ENCODE results near the gene CYP8B1. TPM values are rescaled to one million over a fixed set of nuclear protein-coding genes. Genes with fewer than 3 reads are reported as not detected.
A peak's percentile ranks its signal among the peaks of the same experiment; 100 is the strongest.

Gene CYP8B1
- total RNA-seq, 1 donor = not detected

DNA sequence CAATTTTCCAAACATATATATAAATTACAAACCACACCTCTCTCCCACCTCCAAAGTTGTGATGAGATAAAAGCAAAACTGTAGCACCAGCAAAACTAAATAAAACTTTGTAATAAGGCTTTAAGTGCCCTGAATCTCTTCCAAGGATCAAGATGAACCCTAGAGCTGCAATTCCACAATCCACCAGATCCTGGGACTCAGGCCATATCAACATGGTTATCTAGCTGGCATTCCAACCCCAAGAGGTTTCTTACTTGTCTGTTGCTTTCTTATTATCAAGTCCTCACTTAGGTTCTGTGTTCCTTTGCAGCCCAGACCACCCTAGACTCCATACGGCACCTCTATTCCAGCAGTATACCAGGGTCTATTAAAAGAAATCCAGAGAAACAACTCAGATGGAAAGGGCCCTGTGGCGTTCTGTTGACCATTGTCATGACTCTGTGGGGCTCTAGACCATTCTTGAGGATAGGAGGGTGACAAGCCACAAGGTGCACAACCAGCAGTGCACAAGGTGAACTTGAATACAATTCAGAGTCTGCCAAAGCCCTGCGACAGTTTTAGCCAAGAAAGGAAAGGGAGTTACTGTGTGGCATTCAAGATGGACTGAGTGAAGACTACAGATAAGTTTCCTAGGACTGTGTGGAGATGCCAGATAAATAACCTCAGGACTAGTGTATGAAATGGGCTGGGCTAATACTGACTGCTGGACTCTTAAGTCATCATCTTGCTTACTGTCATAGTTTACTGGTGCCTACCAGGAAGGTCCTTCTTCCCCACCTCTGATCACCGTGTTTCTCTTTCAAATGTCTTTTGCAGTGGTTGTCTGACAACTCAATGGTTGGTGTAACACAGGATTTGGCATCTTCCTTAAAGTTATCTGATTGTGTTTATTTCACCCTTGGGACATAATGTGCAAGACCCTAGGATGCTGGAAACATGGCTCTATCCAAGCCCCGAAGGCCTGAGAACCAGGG, 39.2 kb downstream of the CYP8B1 start:
- Histone ChIP-seq H3K4me1 (ENCODE audit: insufficient read depth, low read length) (no peaks in the 10 kb centered on the region), H3K27ac (ENCODE audit: low read depth, low read length) (no peak overlapping the region), H3K27me3 (ENCODE audit: insufficient read depth, low read length) (peaks cover 6% of the 10 kb centered on the region), H4K20me1 (ENCODE audit: insufficient read depth, low read length) (no peaks in the 10 kb centered on the region), H3K4me2 (ENCODE audit: insufficient read depth, low read length) (no peak overlapping the region), H3K79me2 (ENCODE audit: insufficient read depth, low read length) (no peaks in the 10 kb centered on the region), H3K9me3 (ENCODE audit: low read depth, low read length) (no peaks in the 10 kb centered on the region), H2AFZ (ENCODE audit: low read length) (no peak overlapping the region), H3K36me3 (ENCODE audit: insufficient read depth, low read length) (no peaks in the 10 kb centered on the region), H3K4me3 (ENCODE audit: insufficient read depth, low read length) (no peak overlapping the region)
- TF ChIP-seq, protein P1, sequence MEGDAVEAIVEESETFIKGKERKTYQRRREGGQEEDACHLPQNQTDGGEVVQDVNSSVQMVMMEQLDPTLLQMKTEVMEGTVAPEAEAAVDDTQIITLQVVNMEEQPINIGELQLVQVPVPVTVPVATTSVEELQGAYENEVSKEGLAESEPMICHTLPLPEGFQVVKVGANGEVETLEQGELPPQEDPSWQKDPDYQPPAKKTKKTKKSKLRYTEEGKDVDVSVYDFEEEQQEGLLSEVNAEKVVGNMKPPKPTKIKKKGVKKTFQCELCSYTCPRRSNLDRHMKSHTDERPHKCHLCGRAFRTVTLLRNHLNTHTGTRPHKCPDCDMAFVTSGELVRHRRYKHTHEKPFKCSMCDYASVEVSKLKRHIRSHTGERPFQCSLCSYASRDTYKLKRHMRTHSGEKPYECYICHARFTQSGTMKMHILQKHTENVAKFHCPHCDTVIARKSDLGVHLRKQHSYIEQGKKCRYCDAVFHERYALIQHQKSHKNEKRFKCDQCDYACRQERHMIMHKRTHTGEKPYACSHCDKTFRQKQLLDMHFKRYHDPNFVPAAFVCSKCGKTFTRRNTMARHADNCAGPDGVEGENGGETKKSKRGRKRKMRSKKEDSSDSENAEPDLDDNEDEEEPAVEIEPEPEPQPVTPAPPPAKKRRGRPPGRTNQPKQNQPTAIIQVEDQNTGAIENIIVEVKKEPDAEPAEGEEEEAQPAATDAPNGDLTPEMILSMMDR (IDR thresholded peaks at IDR 0.05; ENCODE audit: extremely low read depth, low read depth, low read length) = no peak
- DNase-seq (ENCODE audit: insufficient read length, low spot score, missing footprints) = no peak

DNA sequence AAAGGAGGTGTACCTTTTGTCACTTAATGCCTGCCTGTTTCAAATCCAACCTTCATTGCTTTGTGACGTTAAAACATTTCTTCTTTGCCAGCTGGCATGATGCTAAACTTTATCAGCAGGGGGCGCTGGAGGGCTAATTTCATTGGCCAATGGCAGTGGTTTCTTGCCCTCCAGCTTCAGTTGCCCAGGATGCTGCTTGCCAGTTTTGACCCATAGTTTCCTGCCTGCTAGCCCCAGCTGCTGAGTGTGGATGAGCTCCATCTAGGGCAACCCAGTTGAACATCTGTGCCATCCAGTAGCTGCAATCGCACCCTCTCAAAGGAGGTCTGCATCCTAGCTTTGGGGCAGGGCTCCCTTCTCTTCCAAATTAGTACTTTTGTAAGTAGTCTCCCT, 44.4 kb downstream of the CYP8B1 start:
- Histone ChIP-seq H3K79me2 (ENCODE audit: insufficient read depth, low read length) (no peaks in the 10 kb centered on the region), H2AFZ (ENCODE audit: low read length) (no peak overlapping the region), H3K9me3 (ENCODE audit: low read depth, low read length) (no peaks in the 10 kb centered on the region), H4K20me1 (ENCODE audit: insufficient read depth, low read length) (no peaks in the 10 kb centered on the region), H3K4me3 (ENCODE audit: insufficient read depth, low read length) (no peak overlapping the region), H3K4me2 (ENCODE audit: insufficient read depth, low read length) (peak overlapping the region; percentile 20), H3K27me3 (ENCODE audit: insufficient read depth, low read length) (peaks cover 11% of the 10 kb centered on the region), H3K27ac (ENCODE audit: low read depth, low read length) (no peak overlapping the region), H3K4me1 (ENCODE audit: insufficient read depth, low read length) (no peaks in the 10 kb centered on the region), H3K36me3 (ENCODE audit: insufficient read depth, low read length) (no peaks in the 10 kb centered on the region)
- TF ChIP-seq, protein P1 (IDR thresholded peaks at IDR 0.05; ENCODE audit: extremely low read depth, low read depth, low read length) = peak; percentile 86
- DNase-seq (ENCODE audit: insufficient read length, low spot score, missing footprints) = peak; percentile 89

DNA sequence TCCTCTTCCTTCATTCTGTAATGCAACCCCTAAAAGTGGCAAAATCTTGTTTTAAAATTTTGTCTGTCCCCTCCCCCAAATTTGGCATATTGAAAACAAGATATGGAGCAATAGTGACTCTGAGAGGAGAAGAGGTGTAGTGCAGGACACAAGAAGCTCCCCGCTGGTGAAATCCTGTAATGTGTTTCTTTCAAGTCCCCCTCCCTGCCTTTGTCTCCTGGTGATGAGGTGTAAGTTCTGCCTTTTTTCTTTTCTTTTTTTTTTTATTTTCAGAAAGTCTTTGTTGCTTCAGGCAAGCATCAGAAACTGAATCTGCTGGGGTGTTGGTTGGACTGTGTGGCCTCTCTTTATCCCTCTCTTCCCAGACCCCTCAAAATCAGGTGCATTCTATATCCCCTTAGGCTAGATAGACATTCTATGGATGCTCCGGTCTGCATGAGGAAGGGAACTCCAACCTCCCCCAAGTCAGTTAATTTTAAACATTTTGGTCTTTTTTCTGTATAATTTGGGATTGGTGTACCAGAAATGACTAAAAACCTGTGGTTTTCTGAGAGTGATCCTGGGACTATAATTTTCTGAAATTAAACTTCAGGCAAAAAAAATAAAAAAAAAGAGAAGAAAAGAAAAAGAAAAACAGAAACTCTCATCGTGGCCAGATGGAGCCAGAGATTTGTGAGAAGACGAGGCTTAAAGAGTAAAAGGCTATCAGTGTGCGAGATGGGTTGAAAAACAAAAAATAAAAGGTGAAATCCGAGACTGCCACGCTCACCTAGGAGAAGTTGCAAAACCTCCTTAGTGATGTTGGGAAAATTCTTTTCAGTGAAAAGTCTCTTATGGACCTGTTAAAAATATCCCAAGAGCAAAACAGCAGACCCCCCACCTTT, 45.0 kb downstream of the CYP8B1 start:
- H3K27ac ChIP-seq (ENCODE audit: low read depth, low read length) = no peak overlapping the region
- no peaks in the 10 kb centered on the region for H3K9me3 ChIP-seq (ENCODE audit: low read depth, low read length)
- H3K27me3 ChIP-seq (ENCODE audit: insufficient read depth, low read length) = peaks cover 12% of the 10 kb centered on the region
- TF ChIP-seq, protein P1 (IDR thresholded peaks at IDR 0.05; ENCODE audit: extremely low read depth, low read depth, low read length) = peak; percentile 54
- H3K36me3 ChIP-seq (ENCODE audit: insufficient read depth, low read length) = no peaks in the 10 kb centered on the region
- H2AFZ ChIP-seq (ENCODE audit: low read length) = no peak overlapping the region
- H3K4me1 ChIP-seq (ENCODE audit: insufficient read depth, low read length) = no peaks in the 10 kb centered on the region
- no peaks in the 10 kb centered on the region for H3K79me2 ChIP-seq (ENCODE audit: insufficient read depth, low read length)
- no peak overlapping the region for H3K4me3 ChIP-seq (ENCODE audit: insufficient read depth, low read length)
- no peaks in the 10 kb centered on the region for H4K20me1 ChIP-seq (ENCODE audit: insufficient read depth, low read length)
- no peak for DNase-seq (ENCODE audit: insufficient read length, low spot score, missing footprints)
- peak overlapping the region; percentile 20 for H3K4me2 ChIP-seq (ENCODE audit: insufficient read depth, low read length)
